Embryonic facial prominence (tissue), 1 donor: ENCODE results near the gene CRACR2A.

ENCODE experiments used
- DNase-seq: peaks from one replicate; pipeline ENCODE4 v3.0.0-alpha.2; 2016; ENCODE audit errors: extremely low spot score

The CRACR2A gene

GRCh38 chr12:3622822-3623690 lies 129.9 kb downstream of the CRACR2A start:
- no peak for DNase-seq

GRCh38 chr12:3622021-3622821 lies 130.7 kb downstream of the CRACR2A start:
- no peak for DNase-seq

- no peak for DNase-seq
Observed at GRCh38 chr12:3620856-3621255, 132.1 kb downstream of the CRACR2A start.

- no peak for DNase-seq
Observed at GRCh38 chr12:3617565-3617964, 135.3 kb downstream of the CRACR2A start.

- no peak for DNase-seq
Observed at GRCh38 chr12:3615862-3616261, 137.0 kb downstream of the CRACR2A start.

- DNase-seq: no peak
Observed at GRCh38 chr12:3614806-3615466, 138.0 kb downstream of the CRACR2A start.

- no peak for DNase-seq
Observed at GRCh38 chr12:3613641-3614395, 139.1 kb downstream of the CRACR2A start.

- no peak for DNase-seq
Observed at GRCh38 chr12:3611860-3612703, 140.8 kb downstream of the CRACR2A start.

GRCh38 chr12:3607821-3608220 lies 145.1 kb downstream of the CRACR2A start:
- no peak for DNase-seq

GRCh38 chr12:3607039-3607720 lies 145.7 kb downstream of the CRACR2A start:
- DNase-seq: no peak

GRCh38 chr12:3606128-3606527 lies 146.8 kb downstream of the CRACR2A start:
- DNase-seq: no peak

- DNase-seq: no peak
Observed at GRCh38 chr12:3605692-3606091, 147.2 kb downstream of the CRACR2A start.

- no peak for DNase-seq
Observed at GRCh38 chr12:3604748-3605586, 147.9 kb downstream of the CRACR2A start.

GRCh38 chr12:3604286-3604685 lies 148.6 kb downstream of the CRACR2A start:
- DNase-seq: no peak

- no peak for DNase-seq
Observed at GRCh38 chr12:3603576-3603975, 149.3 kb downstream of the CRACR2A start.

- DNase-seq: no peak
Observed at GRCh38 chr12:3602488-3602887, 150.4 kb downstream of the CRACR2A start.

GRCh38 chr12:3601461-3602150 lies 151.3 kb downstream of the CRACR2A start:
- DNase-seq: no peak

- no peak for DNase-seq
Observed at GRCh38 chr12:3600951-3601350, 152.0 kb downstream of the CRACR2A start.
